Keratinocyte (primary cell): ENCODE measurements around the gene LDLRAD4. TPM values are rescaled to one million over a fixed set of nuclear protein-coding genes. Genes with fewer than 3 reads are reported as not detected.

Experiments
- DNase-seq: peaks from one replicate; pipeline ENCODE4 v3.0.0-alpha.2; 2011; ENCODE audit warnings: low read depth, missing footprints, low spot score
- FAIRE-seq: peaks from 2 replicates; lab custom pipeline; 2011; peaks lifted over from hg19 to GRCh38; lab: Jason Lieb, UNC
- H2AFZ ChIP-seq: 2 replicates; pipeline ENCODE4 v1.6.0; 2012; ENCODE audit warnings: low read length, control low read depth, inconsistent platforms; ENCODE audit not compliant: control insufficient read depth
- H3K27ac ChIP-seq: 2 replicates; pipeline ENCODE4 v1.5.1; 2011; ENCODE audit warnings: low read length; ENCODE audit not compliant: control insufficient read depth, insufficient read depth
- H3K27me3 ChIP-seq: 3 replicates; pipeline ENCODE4 v1.6.0; 2011; ENCODE audit warnings: low read length; ENCODE audit not compliant: control insufficient read depth, insufficient read depth; ENCODE audit errors: extremely low read depth
- H3K36me3 ChIP-seq, 2 experiments: 2 replicates in 1 of 2; 3 replicates in 1 of 2; pipeline ENCODE4 v1.5.1; 2011; ENCODE audit warnings: low read length in 2 of 2, mild to moderate bottlenecking in 1 of 2; ENCODE audit not compliant: control insufficient read depth in 2 of 2, insufficient read depth in 2 of 2; ENCODE audit errors: extremely low read depth in 1 of 2
- H3K4me1 ChIP-seq: 3 replicates; pipeline ENCODE4 v1.5.1; 2011; ENCODE audit warnings: low read length; ENCODE audit not compliant: control insufficient read depth, insufficient read depth; ENCODE audit errors: extremely low read depth
- H3K4me2 ChIP-seq: 3 replicates; pipeline ENCODE4 v1.6.0; 2011; ENCODE audit warnings: low read depth, low read length; ENCODE audit not compliant: control insufficient read depth, insufficient read depth; ENCODE audit errors: extremely low read depth
- H3K4me3 ChIP-seq, 3 experiments: fragments of 200-600 bp in 1 of 3; sonication (generic) in 1 of 3; 2 replicates in 2 of 3; 3 replicates in 1 of 3; pipeline ENCODE4 v1.5.1; 2011 to 2016; ENCODE audit warnings: low read length in 3 of 3, mild to moderate bottlenecking in 3 of 3, control low read depth in 2 of 3, inconsistent platforms in 1 of 3, low read depth in 1 of 3, mixed read lengths in 1 of 3, mixed run types in 1 of 3, moderate library complexity in 1 of 3; ENCODE audit not compliant: control insufficient read depth in 2 of 3, insufficient read depth in 2 of 3; ENCODE audit errors: extremely low read depth in 1 of 3
- H3K79me2 ChIP-seq: 2 replicates; pipeline ENCODE4 v1.6.0; 2012; ENCODE audit warnings: low read length; ENCODE audit not compliant: control insufficient read depth, insufficient read depth
- H3K9ac ChIP-seq: 3 replicates; pipeline ENCODE4 v1.6.0; 2011; ENCODE audit warnings: low read length; ENCODE audit not compliant: control insufficient read depth, insufficient read depth; ENCODE audit errors: extremely low read depth
- H3K9me1 ChIP-seq: 3 replicates; pipeline ENCODE4 v1.6.0; 2011; ENCODE audit warnings: low read length; ENCODE audit not compliant: control insufficient read depth, insufficient read depth; ENCODE audit errors: extremely low read depth
- H3K9me3 ChIP-seq: 2 replicates; pipeline ENCODE4 v1.5.1; 2012; ENCODE audit warnings: low read depth, low read length; ENCODE audit not compliant: control insufficient read depth
- H4K20me1 ChIP-seq: 3 replicates; pipeline ENCODE4 v1.6.0; 2011; ENCODE audit warnings: low read length; ENCODE audit not compliant: control insufficient read depth, insufficient read depth; ENCODE audit errors: extremely low read depth
- EZH2 ChIP-seq: IDR thresholded peaks from one replicate; pipeline ENCODE4 v1.6.1; 2012; ENCODE audit warnings: inconsistent platforms, mild to moderate bottlenecking, low read length, moderate library complexity
- dilution Hi-C: fragments of 300-500 bp; cut with MboI; formaldehyde crosslinking; loops from one replicate; pipeline ENCODE4 v1.7.0; 2020; ENCODE audit warnings: low sequenced_read_pairs; ENCODE audit not compliant: extremely low pct_ligation_motif_present
- polyA plus RNA-seq, 5 experiments: library from polyadenylated mRNA; depleted of rRNA in 3 of 5; stranded (reverse) in 3 of 5; stranded (forward) in 1 of 5; unstranded in 1 of 5; fragments of >200 nt; gene quantifications; 1 replicate in 1 of 5; 2 replicates in 3 of 5; 3 replicates in 1 of 5; pipeline versions ENCODE4 v1.2.1 to v1.2.3, GENCODE V29; 2011 to 2012; ENCODE audit warnings: missing spikeins in 2 of 5, low read depth in 1 of 5, low replicate concordance in 1 of 5
- TF ChIP-seq, protein P1 (sequence below), 3 experiments: IDR thresholded peaks in 1 of 3; conservative IDR thresholded peaks in 1 of 3; optimal IDR thresholded peaks in 1 of 3; 2 replicates in 2 of 3; 3 replicates in 1 of 3; pipeline versions ENCODE3 to v1.5.1; 2011; ENCODE audit warnings: low read length in 3 of 3, mild to moderate bottlenecking in 3 of 3, moderate library complexity in 2 of 3, control low read depth in 1 of 3, inconsistent platforms in 1 of 3; ENCODE audit not compliant: insufficient read depth in 2 of 3; ENCODE audit errors: extremely low read depth in 1 of 3

LDLRAD4 gene
- polyA plus RNA-seq, 1 donor (not counting 4 experiments of a cell fraction or from before 2014, with no cell fraction given): not detected

DNA sequence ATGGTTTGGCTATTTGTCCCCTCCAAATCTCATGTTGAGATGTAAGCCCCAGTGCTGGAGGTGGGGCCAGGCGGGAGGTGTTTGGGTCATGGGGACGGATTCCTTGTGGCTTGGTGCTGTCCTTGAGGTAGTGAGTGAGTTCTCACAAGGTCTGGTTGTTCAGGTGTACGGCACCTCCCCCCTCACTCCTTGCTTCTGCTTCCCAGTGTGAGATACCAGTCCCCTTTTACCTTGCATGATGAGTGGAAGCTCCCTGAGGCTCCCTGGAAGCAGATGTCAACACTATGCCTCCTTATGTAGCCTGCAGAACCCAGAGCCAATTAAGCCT, 232.6 kb downstream of the LDLRAD4 start:
- Histone ChIP-seq H3K9me1 (no peaks in the 10 kb centered on the region), H4K20me1 (no peaks in the 10 kb centered on the region), H3K27ac (no peak overlapping the region), H3K36me3 (no peaks in the 10 kb centered on the region), H2AFZ (no peak overlapping the region), H3K4me3 (no peak overlapping the region), H3K27me3 (no peaks in the 10 kb centered on the region), H3K4me2 (no peak overlapping the region), H3K9me3 (no peaks in the 10 kb centered on the region), H3K4me1 (no peaks in the 10 kb centered on the region), H3K9ac (no peak overlapping the region), H3K79me2 (no peaks in the 10 kb centered on the region)
- dilution Hi-C loops: no loop called here
- no peak for FAIRE-seq
- TF ChIP-seq, protein P1, sequence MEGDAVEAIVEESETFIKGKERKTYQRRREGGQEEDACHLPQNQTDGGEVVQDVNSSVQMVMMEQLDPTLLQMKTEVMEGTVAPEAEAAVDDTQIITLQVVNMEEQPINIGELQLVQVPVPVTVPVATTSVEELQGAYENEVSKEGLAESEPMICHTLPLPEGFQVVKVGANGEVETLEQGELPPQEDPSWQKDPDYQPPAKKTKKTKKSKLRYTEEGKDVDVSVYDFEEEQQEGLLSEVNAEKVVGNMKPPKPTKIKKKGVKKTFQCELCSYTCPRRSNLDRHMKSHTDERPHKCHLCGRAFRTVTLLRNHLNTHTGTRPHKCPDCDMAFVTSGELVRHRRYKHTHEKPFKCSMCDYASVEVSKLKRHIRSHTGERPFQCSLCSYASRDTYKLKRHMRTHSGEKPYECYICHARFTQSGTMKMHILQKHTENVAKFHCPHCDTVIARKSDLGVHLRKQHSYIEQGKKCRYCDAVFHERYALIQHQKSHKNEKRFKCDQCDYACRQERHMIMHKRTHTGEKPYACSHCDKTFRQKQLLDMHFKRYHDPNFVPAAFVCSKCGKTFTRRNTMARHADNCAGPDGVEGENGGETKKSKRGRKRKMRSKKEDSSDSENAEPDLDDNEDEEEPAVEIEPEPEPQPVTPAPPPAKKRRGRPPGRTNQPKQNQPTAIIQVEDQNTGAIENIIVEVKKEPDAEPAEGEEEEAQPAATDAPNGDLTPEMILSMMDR (optimal IDR thresholded peaks at IDR 0.05 in 1 of 3, IDR thresholded peaks at IDR 0.05 in 1 of 3, conservative IDR thresholded peaks at IDR 0.05 in 1 of 3; ENCODE audit: extremely low read depth in 1 of 3, insufficient read depth in 2 of 3, low read length in 3 of 3): no peak
- TF ChIP-seq EZH2: no peak
- no peak for DNase-seq

DNA sequence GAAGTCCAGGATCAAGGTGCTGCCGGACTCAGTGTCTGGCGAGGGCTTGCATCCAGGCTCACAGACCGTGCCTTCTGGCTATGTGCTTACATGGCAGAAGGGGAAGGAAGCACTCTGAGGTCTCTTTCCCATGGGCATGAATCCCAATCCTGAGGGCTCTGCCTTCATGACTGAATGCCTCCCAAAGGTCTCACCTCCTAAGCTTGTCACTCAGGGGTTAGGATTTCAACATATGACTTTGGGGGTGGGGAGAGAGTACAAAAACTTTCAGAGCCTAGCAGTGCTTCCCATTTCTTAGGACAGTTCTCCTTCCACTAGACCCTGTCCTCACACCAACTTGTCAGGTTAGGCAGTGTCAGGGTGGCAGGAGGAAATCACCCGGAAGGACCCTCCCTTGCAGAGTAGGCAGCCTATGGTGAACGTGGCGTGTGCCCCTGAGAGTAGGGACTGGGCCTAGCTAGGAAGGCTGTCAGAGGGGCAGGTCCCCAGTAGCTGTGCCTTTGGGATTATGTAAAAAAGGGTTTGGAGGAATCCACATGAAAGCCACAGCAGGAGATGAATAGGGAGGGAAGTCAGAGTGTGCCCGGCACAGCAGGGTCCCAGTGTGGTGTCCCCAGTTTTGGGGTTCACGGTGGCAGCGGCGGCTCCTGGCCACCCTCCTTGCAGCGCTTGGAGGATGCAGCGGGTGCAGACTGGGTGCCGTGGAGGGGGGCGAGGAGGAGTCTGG, 233.3 kb downstream of the LDLRAD4 start:
- Histone ChIP-seq H3K9me3 (no peaks in the 10 kb centered on the region), H3K27ac (no peak overlapping the region), H3K9me1 (no peaks in the 10 kb centered on the region), H3K4me2 (no peak overlapping the region), H3K4me3 (no peak overlapping the region), H3K27me3 (no peaks in the 10 kb centered on the region), H2AFZ (no peak overlapping the region), H3K79me2 (no peaks in the 10 kb centered on the region), H4K20me1 (no peaks in the 10 kb centered on the region), H3K4me1 (no peaks in the 10 kb centered on the region), H3K36me3 (no peaks in the 10 kb centered on the region), H3K9ac (no peak overlapping the region)
- TF ChIP-seq, protein P1 (optimal IDR thresholded peaks at IDR 0.05 in 1 of 3, IDR thresholded peaks at IDR 0.05 in 1 of 3, conservative IDR thresholded peaks at IDR 0.05 in 1 of 3; ENCODE audit: extremely low read depth in 1 of 3, insufficient read depth in 2 of 3, low read length in 3 of 3): no peak
- no peak for TF ChIP-seq EZH2
- FAIRE-seq: no peak
- DNase-seq: no peak
- dilution Hi-C loops: no loop called here
